Stomach (tissue), 4 donors: ENCODE results near the gene PABPN1.

Source experiments
- CTCF ChIP-seq, 7 experiments: fragments of 450-650 bp in 4 of 7; fragments of 200-600 bp in 3 of 7; sonication (generic) in 3 of 7; IDR thresholded peaks; one replicate each; pipeline ENCODE4 v1.5.1; 2016 to 2019; ENCODE audit warnings: antibody characterized with exemption in 7 of 7, control low read depth in 2 of 7, mild to moderate bottlenecking in 1 of 7
- POLR2A ChIP-seq, 4 donors: fragments of 450-650 bp; IDR thresholded peaks; one replicate each; pipeline ENCODE4 v1.6.1; 2016; ENCODE audit warnings: antibody characterized with exemption in 4 of 4, control low read depth in 2 of 4, mild to moderate bottlenecking in 1 of 4, moderate library complexity in 1 of 4

DNA sequence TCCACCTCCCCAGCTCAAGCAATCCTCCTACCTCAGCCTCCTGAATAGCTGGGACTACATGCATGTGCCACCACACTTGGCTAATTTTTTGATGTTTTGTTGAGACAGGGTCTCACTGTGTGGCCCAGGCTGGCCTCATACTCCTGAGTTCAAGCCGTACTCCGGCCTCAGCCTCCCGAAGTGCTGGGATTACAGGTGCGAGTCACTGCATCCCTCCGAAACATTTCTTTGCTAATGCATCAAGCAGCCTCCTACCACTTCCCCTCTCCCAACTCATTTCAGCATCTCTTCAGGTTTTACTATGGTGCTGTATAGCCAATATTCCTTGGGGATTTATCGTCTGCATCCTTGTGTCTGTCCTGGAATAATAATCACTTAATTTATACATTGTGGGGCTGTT, 33.7 kb downstream of the PABPN1 start:
- TF ChIP-seq CTCF (IDR thresholded peaks at IDR 0.05) = no peak
- TF ChIP-seq POLR2A (IDR thresholded peaks at IDR 0.05) = no peak
